Suprapubic skin (tissue), 4 donors: ENCODE data around the gene L3MBTL2.
A peak's percentile ranks its signal among the peaks of the same experiment; 100 is the strongest.

Experiments used
- CTCF ChIP-seq, 2 donors: fragments of 200-600 bp in 1 of 2; fragments of 450-650 bp in 1 of 2; sonication (generic) in 1 of 2; IDR thresholded peaks; one replicate each; pipeline ENCODE4 v1.5.1; 2016 to 2019; ENCODE audit warnings: antibody characterized with exemption in 2 of 2, mild to moderate bottlenecking in 1 of 2, moderate library complexity in 1 of 2
- EP300 ChIP-seq: sonication (generic); formaldehyde crosslinking; IDR thresholded peaks from one replicate; pipeline ENCODE4 v1.6.1; 2017; ENCODE audit warnings: antibody characterized with exemption
- POLR2A ChIP-seq, 2 donors: fragments of 450-650 bp; IDR thresholded peaks; one replicate each; pipeline ENCODE4 v1.6.1; 2017; ENCODE audit warnings: antibody characterized with exemption in 2 of 2, mild to moderate bottlenecking in 2 of 2, moderate library complexity in 2 of 2
- POLR2AphosphoS5 ChIP-seq, 3 donors: sonication (generic); formaldehyde crosslinking; IDR thresholded peaks; one replicate each; pipeline ENCODE4 v1.6.1; 2017; ENCODE audit warnings: antibody characterized with exemption in 3 of 3

GRCh38 chr22:41271787-41272186, 66.7 kb downstream of the L3MBTL2 start:
- TF ChIP-seq CTCF (IDR thresholded peaks at IDR 0.05) (peak in 1 of 2 donors; percentile 25), POLR2A (IDR thresholded peaks at IDR 0.05) (no peak), EP300 (no peak), POLR2AphosphoS5 (IDR thresholded peaks at IDR 0.05) (no peak)
